ENCODE results near the gene CHRM1. TPM values are rescaled to one million over a fixed set of nuclear protein-coding genes. Genes with fewer than 3 reads are reported as not detected.

CHRM1 gene
- total and polyA plus RNA-seq, 2 of the 13 experiments (the other 11 are each of a cell fraction or from before 2014, with no cell fraction given), result not detected

- TF ChIP-seq, protein P1, sequence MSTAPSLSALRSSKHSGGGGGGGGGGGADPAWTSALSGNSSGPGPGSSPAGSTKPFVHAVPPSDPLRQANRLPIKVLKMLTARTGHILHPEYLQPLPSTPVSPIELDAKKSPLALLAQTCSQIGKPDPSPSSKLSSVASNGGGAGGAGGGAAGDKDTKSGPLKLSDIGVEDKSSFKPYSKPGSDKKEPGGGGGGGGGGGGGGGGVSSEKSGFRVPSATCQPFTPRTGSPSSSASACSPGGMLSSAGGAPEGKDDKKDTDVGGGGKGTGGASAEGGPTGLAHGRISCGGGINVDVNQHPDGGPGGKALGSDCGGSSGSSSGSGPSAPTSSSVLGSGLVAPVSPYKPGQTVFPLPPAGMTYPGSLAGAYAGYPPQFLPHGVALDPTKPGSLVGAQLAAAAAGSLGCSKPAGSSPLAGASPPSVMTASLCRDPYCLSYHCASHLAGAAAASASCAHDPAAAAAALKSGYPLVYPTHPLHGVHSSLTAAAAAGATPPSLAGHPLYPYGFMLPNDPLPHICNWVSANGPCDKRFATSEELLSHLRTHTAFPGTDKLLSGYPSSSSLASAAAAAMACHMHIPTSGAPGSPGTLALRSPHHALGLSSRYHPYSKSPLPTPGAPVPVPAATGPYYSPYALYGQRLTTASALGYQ (CRISPR knock-in tag; IDR thresholded peaks at IDR 0.05), result peak; percentile 50; the same call in 1 of the 2 replicates
- TF ChIP-seq BHLHE40 (IDR thresholded peaks at IDR 0.05; ENCODE audit: low read length), result no peak
- TF ChIP-seq KMT2A (CRISPR knock-in tag; IDR thresholded peaks at IDR 0.05), result peak; percentile 89
- TF ChIP-seq CSRNP1 (CRISPR knock-in tag; IDR thresholded peaks at IDR 0.05), result peak; percentile 92; the same call in 1 of the 2 replicates
- 0 out of 2 replicates have a peak, but pooled peaks have one; percentile 19 for TF ChIP-seq ZBTB2 (CRISPR knock-in tag; IDR thresholded peaks at IDR 0.05; ENCODE audit: low read depth)
- peak; percentile 34 for TF ChIP-seq PHF5A (CRISPR knock-in tag; IDR thresholded peaks at IDR 0.05; ENCODE audit: low read depth, unreplicated experiment)
- TF ChIP-seq EEA1 (CRISPR knock-in tag; IDR thresholded peaks at IDR 0.05; ENCODE audit: borderline replicate concordance), result peak; percentile 94; the same call in 1 of the 2 replicates
- TF ChIP-seq ZNF232 (CRISPR knock-in tag; IDR thresholded peaks at IDR 0.05; ENCODE audit: borderline replicate concordance), result peak; percentile 57
- no peak; the same call in 1 of the 2 replicates for TF ChIP-seq KDM5B (CRISPR knock-in tag; IDR thresholded peaks at IDR 0.05; ENCODE audit: borderline replicate concordance)
- 0 out of 2 replicates have a peak, but pooled peaks have one; percentile 70 for TF ChIP-seq DMTF1 (CRISPR knock-in tag; IDR thresholded peaks at IDR 0.05)
- no peak; the same call in 1 of the 2 replicates for TF ChIP-seq ZNF451 (CRISPR knock-in tag; IDR thresholded peaks at IDR 0.05)
- TF ChIP-seq CCDC6 (CRISPR knock-in tag; IDR thresholded peaks at IDR 0.05), result peak; percentile 85
- peak; percentile 88 for TF ChIP-seq REPIN1 (CRISPR knock-in tag; IDR thresholded peaks at IDR 0.05; ENCODE audit: borderline replicate concordance, low read depth)
- 0 out of 2 replicates have a peak, but pooled peaks have one; percentile 56 for TF ChIP-seq KLF15 (CRISPR knock-in tag; IDR thresholded peaks at IDR 0.05; ENCODE audit: borderline replicate concordance)
- 0 out of 2 replicates have a peak, but pooled peaks have one; percentile 62 for TF ChIP-seq SNAPC5 (CRISPR knock-in tag; IDR thresholded peaks at IDR 0.05; ENCODE audit: borderline replicate concordance)
- TF ChIP-seq RBM39 (IDR thresholded peaks at IDR 0.05; ENCODE audit: low read depth, low read length, poor library complexity, severe bottlenecking), result peak; percentile 91
- TF ChIP-seq HIC2 (CRISPR knock-in tag; IDR thresholded peaks at IDR 0.05; ENCODE audit: low read depth), result no peak
These were observed 40.2 kb downstream of the CHRM1 start, which contains the start of gene SLC3A2 (continued) for GRCh38 chr11:62880803-62881578.

Data from HepG2 (cell line).